A549 (cell line): ENCODE measurements around the gene EWSR1. TPM values are rescaled to one million over a fixed set of nuclear protein-coding genes. Genes with fewer than 3 reads are reported as not detected.

ENCODE experiments used
- ATAC-seq, 2 experiments: fragments of 200-7000 bp in 1 of 2; fragments of >200 bp in 1 of 2; cut with Nextera tagmentation in 1 of 2; cut with Tn5 transposase in 1 of 2; 3 replicates each; pipeline versions ENCODE4 v1.8.0 to v1.9.1; 2018 to 2020; ENCODE audit warnings: mild to moderate bottlenecking in 1 of 2, moderate library complexity in 1 of 2
- CTCF ChIA-PET: fragments of 300-600 bp; sonication (Branson Sonifier 250); formaldehyde crosslinking; extraction: SDS; loops from one replicate; lab custom pipeline; 2021; ENCODE audit warnings: antibody characterized with exemption, inconsistent platforms; lab: Yijun Ruan, JAX
- POLR2A ChIA-PET: fragments of 350-600 bp; formaldehyde crosslinking; extraction: SDS; loops from one replicate; lab custom pipeline; 2021; ENCODE audit warnings: antibody characterized with exemption, inconsistent platforms; lab: Yijun Ruan, JAX
- DNase-seq, 2 experiments: peaks; one replicate each; pipeline versions ENCODE4 v3.0.0 to v3.0.0-alpha.2; 2011 to 2016; ENCODE audit warnings: low read depth in 1 of 2, low spot score in 1 of 2
- FAIRE-seq: peaks from 2 replicates; lab custom pipeline; 2011; peaks lifted over from hg19 to GRCh38; lab: Jason Lieb, UNC
- H3K27ac ChIP-seq, 2 experiments: fragments of >200 bp; sonication (Bioruptor Twin); formaldehyde crosslinking; 3 replicates each; pipeline ENCODE4 v1.5.1; 2016 to 2017
- H3K4me1 ChIP-seq: fragments of >200 bp; sonication (Bioruptor Twin); formaldehyde crosslinking; 3 replicates; pipeline ENCODE4 v1.6.1; 2016
- H3K4me2 ChIP-seq: fragments of >200 bp; sonication (Bioruptor Twin); formaldehyde crosslinking; 3 replicates; pipeline ENCODE4 v1.6.1; 2016
- H3K4me3 ChIP-seq: fragments of >200 bp; sonication (Bioruptor Twin); formaldehyde crosslinking; 3 replicates; pipeline ENCODE4 v1.5.1; 2016
- H3K9me3 ChIP-seq: fragments of >200 bp; sonication (Bioruptor Twin); formaldehyde crosslinking; 3 replicates; pipeline ENCODE4 v1.6.1; 2016
- ATOH8 ChIP-seq: fragments of 250-450 bp; sonication (Bioruptor Pico); IDR thresholded peaks from 2 replicates; pipeline ENCODE4 v1.5.0; 2020; ENCODE audit warnings: low read depth, mild to moderate bottlenecking, moderate library complexity
- BCL3 ChIP-seq: fragments of >200 bp; sonication (Bioruptor Twin); formaldehyde crosslinking; IDR thresholded peaks from 3 replicates; pipeline ENCODE4 v1.6.1; 2016
- CTCF ChIP-seq: fragments of >200 bp; sonication (Bioruptor Twin); formaldehyde crosslinking; IDR thresholded peaks from 3 replicates; pipeline ENCODE4 v1.5.1; 2016
- ELK1 ChIP-seq: fragments of 150-350 bp; IDR thresholded peaks from 2 replicates; pipeline ENCODE4 v1.6.1; 2014; ENCODE audit warnings: low read depth, mild to moderate bottlenecking, low read length
- EP300 ChIP-seq, 2 experiments: fragments of >200 bp; sonication (Bioruptor Twin); formaldehyde crosslinking; IDR thresholded peaks; 2 replicates in 1 of 2; 3 replicates in 1 of 2; pipeline ENCODE4 v1.6.1; 2016 to 2017
- HES2 ChIP-seq: fragments of >200 bp; sonication (Bioruptor Twin); formaldehyde crosslinking; IDR thresholded peaks from 2 replicates; pipeline ENCODE4 v1.6.1; 2016
- HEYL ChIP-seq: fragments of 250-450 bp; sonication (Bioruptor Pico); IDR thresholded peaks from 2 replicates; pipeline ENCODE4 v1.8.0; 2021; ENCODE audit warnings: mild to moderate bottlenecking, moderate library complexity
- HMGXB4 ChIP-seq: fragments of 250-450 bp; sonication (Bioruptor Pico); IDR thresholded peaks from 2 replicates; pipeline ENCODE4 v1.5.0; 2021; ENCODE audit warnings: mild to moderate bottlenecking, moderate library complexity, borderline replicate concordance
- HOXB13 ChIP-seq: fragments of 250-450 bp; sonication (Bioruptor Pico); IDR thresholded peaks from 2 replicates; pipeline ENCODE4 v1.5.0; 2020; ENCODE audit warnings: low read depth, mild to moderate bottlenecking, moderate library complexity
- HOXB5 ChIP-seq: fragments of 250-450 bp; sonication (Bioruptor Pico); IDR thresholded peaks from 2 replicates; pipeline ENCODE4 v1.5.0; 2020; ENCODE audit warnings: mild to moderate bottlenecking, moderate library complexity
- KDM1A ChIP-seq: fragments of 200-600 bp; sonication (generic); IDR thresholded peaks from 2 replicates; pipeline ENCODE4 v1.6.1; 2016; ENCODE audit warnings: low read depth, mild to moderate bottlenecking
- KDM5A ChIP-seq: fragments of 200-600 bp; sonication (generic); IDR thresholded peaks from 2 replicates; pipeline ENCODE4 v1.6.1; 2016; ENCODE audit warnings: antibody characterized with exemption, mild to moderate bottlenecking
- MAX ChIP-seq: IDR thresholded peaks from 2 replicates; pipeline ENCODE4 v1.6.1; 2012
- MAZ ChIP-seq: fragments of 150-350 bp; IDR thresholded peaks from 2 replicates; pipeline ENCODE4 v1.6.1; 2014; ENCODE audit warnings: antibody characterized with exemption, low read depth, low read length, borderline replicate concordance
- RAD21 ChIP-seq, 2 experiments: fragments of >200 bp in 1 of 2; sonication (Bioruptor Twin) in 1 of 2; formaldehyde crosslinking in 1 of 2; IDR thresholded peaks in 1 of 2; conservative IDR thresholded peaks in 1 of 2; 2 replicates in 1 of 2; 3 replicates in 1 of 2; pipeline ENCODE4 v1.6.1; 2012 to 2018; ENCODE audit warnings: inconsistent platforms in 1 of 2
- REST ChIP-seq: fragments of 200-600 bp; sonication (generic); IDR thresholded peaks from 2 replicates; pipeline ENCODE4 v1.6.1; 2016; ENCODE audit warnings: antibody characterized with exemption, mild to moderate bottlenecking, moderate library complexity
- RFX5 ChIP-seq: fragments of 450-650 bp; IDR thresholded peaks from 2 replicates; pipeline ENCODE4 v1.7.1; 2014; ENCODE audit warnings: antibody characterized with exemption, mild to moderate bottlenecking, moderate library complexity
- RNF2 ChIP-seq: fragments of 200-600 bp; sonication (generic); IDR thresholded peaks from 2 replicates; pipeline ENCODE4 v1.6.1; 2016; ENCODE audit warnings: low read depth, mild to moderate bottlenecking, antibody characterized with exemption, moderate library complexity, borderline replicate concordance
- WGBS: methylation state at CpG from one replicate; pipeline ENCODE4 v1.1.6; 2017; ENCODE audit errors: missing lambda C conversion rate; 5-methylcytosine and 5-hydroxymethylcytosine counted together
- polyA plus RNA-seq, 4 experiments: library from polyadenylated mRNA; depleted of rRNA in 3 of 4; stranded (reverse); fragments of >200 nt; fragmentation: RNase III in 1 of 4; extraction: RNeasy Plus Mini Kit Qiagen cat#74134 plus additional on column Dnase treatment in 1 of 4; gene quantifications; 2 replicates in 3 of 4; 3 replicates in 1 of 4; pipeline ENCODE4 v1.2.3, GENCODE V29; 2011 to 2017

EWSR1 gene
- polyA plus RNA-seq, 2 of the 4 experiments (the other 2 are of a cell fraction): 146 to 281 TPM

GRCh38 chr22:29343313-29343805 is 75.3 kb downstream of the EWSR1 start:
- no peak overlapping the region for H3K4me2 ChIP-seq
- no peak for DNase-seq
- no peak overlapping the region for H3K27ac ChIP-seq
- WGBS: 89% methylated on average over 5 of the region's 7 CpGs
- ATAC-seq: peak in 1 of 2 experiments; percentile 54; a peak in 3 of 6 replicates
- POLR2A ChIA-PET: no interaction called here
- H3K4me1 ChIP-seq: peaks cover 8% of the 10 kb centered on the region; the same call in 1 of the 3 replicates
- H3K4me3 ChIP-seq: no peak overlapping the region
- no peak for FAIRE-seq
- TF ChIP-seq RNF2: no peak
- TF ChIP-seq REST: no peak
- TF ChIP-seq RAD21 (conservative IDR thresholded peaks at IDR 0.05 in 1 of 2, IDR thresholded peaks at IDR 0.05 in 1 of 2): no peak
- no peak for TF ChIP-seq ELK1
- no peak for TF ChIP-seq BCL3
- no peak for TF ChIP-seq MAX
- TF ChIP-seq ATOH8 (CRISPR knock-in tag): no peak
- no peak for TF ChIP-seq KDM5A
- TF ChIP-seq HES2: no peak
- TF ChIP-seq CTCF: no peak
- TF ChIP-seq HOXB5 (CRISPR knock-in tag): no peak
- TF ChIP-seq HMGXB4 (CRISPR knock-in tag): no peak
- TF ChIP-seq HEYL (CRISPR knock-in tag): no peak
- no peak for TF ChIP-seq HOXB13 (CRISPR knock-in tag)
- no peak for TF ChIP-seq KDM1A
- no peak for TF ChIP-seq EP300 (IDR thresholded peaks at IDR 0.05)
- TF ChIP-seq MAZ: no peak
- TF ChIP-seq RFX5: no peak
- no peaks in the 10 kb centered on the region for H3K9me3 ChIP-seq
- CTCF ChIA-PET: interaction anchor here (0.6 to 1.7 kb wide), 3 partner anchors 16 to 494 kb away, joined by 3 to 4 read pairs (median 4); partner anchors contain the start of gene ASCC2
